HG02588 (cell line): ENCODE data around the gene NR6A1.

Experiments used
- ATAC-seq: cut with Tn5 transposase; IDR thresholded peaks from one replicate; pipeline ENCODE4 v1.9.1; 2021; ENCODE audit warnings: mild to moderate bottlenecking, moderate library complexity; ENCODE audit not compliant: unreplicated experiment

NR6A1 gene

GRCh38 chr9:124730772-124731171, 40.3 kb downstream of the NR6A1 start:
- no peak for ATAC-seq

- no peak for ATAC-seq
These were observed 44.2 kb downstream of the NR6A1 start for GRCh38 chr9:124726886-124727285.

DNA sequence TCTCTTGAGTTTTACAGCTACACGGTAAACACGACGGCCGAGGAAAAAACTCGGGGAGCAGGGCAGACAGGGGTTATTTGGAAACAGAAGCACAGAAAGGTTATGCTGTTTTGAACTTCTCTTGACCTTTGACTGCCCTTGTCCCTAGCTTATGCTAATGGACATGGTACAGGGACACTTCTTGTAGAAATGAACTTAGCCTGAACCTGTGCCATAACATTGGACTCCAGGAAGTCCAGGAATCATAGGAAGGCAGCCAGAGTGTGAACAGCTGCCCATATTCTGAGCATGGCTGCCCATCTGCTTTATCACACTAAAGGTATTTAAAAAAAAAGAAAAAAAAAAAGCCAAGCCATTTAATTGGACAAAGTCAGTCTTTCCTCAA, 46.1 kb downstream of the NR6A1 start:
- ATAC-seq = no peak

- ATAC-seq = no peak
These were observed 46.6 kb downstream of the NR6A1 start for GRCh38 chr9:124724415-124725067.

DNA sequence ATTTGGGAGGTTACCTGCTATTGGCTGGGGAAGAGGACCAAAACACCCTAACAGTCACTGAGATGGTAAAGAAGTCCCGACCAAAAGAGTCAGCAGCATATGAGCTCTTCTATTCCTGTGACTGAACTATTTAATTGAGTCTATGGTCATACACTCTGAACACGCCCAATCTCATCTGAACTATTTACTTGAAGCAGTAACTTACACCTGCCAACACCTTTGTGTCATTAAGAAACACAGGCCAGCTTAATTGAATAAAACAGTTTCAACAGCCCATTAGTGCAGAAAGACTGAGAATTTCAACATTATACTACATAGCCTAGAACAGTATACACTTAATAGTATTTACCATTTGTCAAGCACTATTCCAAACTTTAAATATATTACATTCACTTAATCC, 47.8 kb downstream of the NR6A1 start:
- no peak for ATAC-seq

- ATAC-seq = no peak
These were observed 49.8 kb downstream of the NR6A1 start for GRCh38 chr9:124721109-124721906.

DNA sequence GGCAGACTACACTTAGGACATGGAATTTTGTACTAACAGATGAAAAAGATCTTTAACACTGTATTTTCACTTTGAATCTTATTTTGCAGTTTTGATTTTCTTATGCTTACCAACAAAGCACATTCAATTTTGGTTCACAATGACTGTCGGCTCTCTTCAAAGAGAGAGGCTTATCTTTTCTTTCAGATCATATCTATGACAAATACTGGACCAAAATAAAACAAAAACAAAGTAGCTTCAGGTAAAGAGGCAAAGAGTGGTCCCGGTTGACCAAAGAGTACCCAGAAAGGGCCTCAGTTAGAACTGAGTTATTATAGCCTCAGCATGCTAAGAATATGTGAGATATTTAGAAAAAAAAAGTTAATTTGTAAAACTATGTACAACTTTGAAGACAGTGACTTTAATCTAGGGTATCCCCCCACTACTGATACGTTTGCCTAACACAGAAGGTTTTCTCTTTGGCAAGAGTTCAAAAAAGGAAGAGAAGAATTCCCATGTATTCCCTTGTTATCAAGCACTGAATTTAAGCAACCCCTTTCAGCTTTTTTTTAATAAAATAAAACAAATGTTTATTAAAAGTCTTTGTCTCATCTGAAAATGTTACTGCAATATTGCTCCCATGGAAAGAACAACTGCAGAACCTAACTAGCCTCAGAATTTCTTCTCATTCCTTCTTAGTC, 50.5 kb downstream of the NR6A1 start:
- no peak for ATAC-seq

GRCh38 chr9:124718928-124719327, 52.2 kb downstream of the NR6A1 start:
- no peak for ATAC-seq

- ATAC-seq = no peak
These were observed 53.5 kb downstream of the NR6A1 start for GRCh38 chr9:124717597-124717996.

DNA sequence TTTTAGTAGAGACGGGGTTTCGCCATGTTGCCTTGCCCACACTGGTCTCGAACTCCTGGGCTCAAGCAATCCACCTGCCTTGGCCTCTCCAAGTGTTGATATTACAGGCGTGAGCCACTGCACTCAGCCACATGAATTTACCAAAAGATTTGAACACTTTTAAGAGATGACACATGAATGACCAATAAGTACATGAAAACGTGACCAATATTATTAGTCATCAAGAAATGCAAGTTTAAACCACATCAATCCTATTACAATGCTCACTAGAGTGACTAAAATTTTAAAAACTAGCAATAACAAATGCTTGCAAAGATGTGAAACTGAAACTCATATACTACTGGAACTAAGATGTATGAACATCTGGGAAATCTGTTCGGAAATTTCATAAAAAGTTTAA, 54.3 kb downstream of the NR6A1 start:
- no peak for ATAC-seq

DNA sequence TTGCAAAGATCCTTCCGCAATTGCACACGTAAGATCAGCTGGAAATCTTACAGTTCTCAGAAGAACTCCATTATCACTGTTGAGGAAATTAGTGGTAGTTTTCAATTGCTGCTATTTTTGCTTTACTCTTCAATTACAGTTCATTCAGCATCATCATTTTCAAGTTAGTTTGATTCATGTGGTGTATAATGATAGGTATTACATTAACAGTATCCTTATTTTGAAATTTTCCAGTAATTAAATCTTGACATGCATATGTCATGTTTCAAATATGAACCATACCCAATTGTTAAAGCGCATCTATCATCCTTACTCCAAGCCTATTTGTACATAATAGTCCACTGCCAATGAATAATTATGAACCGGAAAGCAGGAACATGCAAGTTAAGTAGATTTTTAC, 60.3 kb downstream of the NR6A1 start:
- no peak for ATAC-seq

- no peak for ATAC-seq
These were observed 61.8 kb downstream of the NR6A1 start for GRCh38 chr9:124709292-124709690.

DNA sequence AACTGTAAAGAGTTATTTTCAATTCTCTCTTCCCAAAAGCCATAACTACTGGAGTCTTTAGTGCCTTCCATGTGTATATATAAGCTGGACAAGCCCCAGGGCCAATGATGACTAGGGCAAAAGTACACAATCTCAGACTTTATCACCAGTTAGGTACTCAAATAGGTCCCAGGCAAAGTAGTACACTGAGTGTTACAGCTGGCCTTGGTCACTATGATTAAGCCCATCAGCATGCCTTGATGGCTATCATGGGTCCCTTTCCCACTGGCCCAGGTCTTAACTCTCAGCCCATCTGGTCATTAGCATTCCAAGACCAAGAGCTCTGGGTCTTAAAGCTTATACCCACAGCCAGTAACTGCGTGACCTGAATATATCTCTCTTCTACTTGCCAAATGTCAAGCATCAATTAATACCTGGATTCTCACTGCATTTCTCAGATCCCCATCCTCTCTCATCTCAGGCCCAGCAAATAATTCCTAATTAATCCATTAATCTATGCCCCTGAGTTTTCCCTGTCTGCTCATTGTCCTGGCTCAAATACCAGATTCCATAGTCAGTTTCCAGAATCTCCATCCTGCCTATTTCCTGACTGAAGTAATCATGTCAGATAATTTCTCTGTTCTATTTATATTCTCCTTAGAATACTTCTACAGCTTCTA, 62.3 kb downstream of the NR6A1 start:
- no peak for ATAC-seq

GRCh38 chr9:124708074-124708473, 63.0 kb downstream of the NR6A1 start:
- no peak for ATAC-seq

GRCh38 chr9:124707666-124708065, 63.4 kb downstream of the NR6A1 start:
- ATAC-seq = no peak

GRCh38 chr9:124706685-124707084, 64.4 kb downstream of the NR6A1 start:
- ATAC-seq = no peak

GRCh38 chr9:124699575-124699974, 71.5 kb downstream of the NR6A1 start:
- ATAC-seq = no peak

GRCh38 chr9:124698265-124698664, 72.8 kb downstream of the NR6A1 start:
- ATAC-seq = no peak

DNA sequence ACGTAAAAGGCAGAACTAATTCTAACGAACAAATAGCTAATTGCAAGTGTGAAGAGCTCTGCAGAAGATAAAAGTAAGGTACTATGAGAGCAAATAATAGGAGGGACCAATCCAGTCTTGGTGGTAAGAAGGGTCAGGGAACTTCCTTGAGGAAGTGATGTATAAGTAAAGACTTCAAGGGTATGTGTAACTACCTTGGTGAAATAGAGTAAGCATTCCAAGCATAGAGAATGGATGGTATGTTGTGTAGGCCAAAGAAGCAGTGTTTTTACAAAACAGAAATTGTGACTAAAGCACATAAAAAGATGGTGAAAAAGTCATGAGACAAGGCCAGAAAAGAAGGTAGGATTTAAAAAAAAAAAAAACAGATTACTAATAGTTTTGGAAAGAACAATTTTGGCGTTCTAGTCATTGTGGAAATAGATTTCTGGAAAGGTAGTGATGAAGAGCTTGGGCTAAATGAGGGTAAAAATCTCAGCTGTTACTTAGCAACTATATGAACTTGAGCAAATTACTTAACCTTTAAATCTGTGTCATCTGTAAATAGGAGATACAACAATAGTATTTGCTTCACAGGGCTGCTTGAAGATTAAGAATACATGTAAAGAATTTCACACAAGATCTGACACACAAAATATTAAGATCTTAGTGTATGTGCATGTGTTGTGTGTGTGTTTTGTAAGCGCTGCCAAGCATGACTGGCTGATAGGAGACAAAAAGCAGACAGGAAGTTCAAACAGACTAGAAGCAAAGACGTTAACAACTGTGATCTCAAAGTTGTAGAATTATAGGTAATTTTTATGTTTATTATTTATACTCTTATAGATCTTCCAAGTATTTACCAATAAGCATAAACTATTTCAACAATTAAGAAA, 73.5 kb downstream of the NR6A1 start:
- ATAC-seq = no peak

GRCh38 chr9:124696101-124696500, 75.0 kb downstream of the NR6A1 start:
- no peak for ATAC-seq
